Loucy (cell line): Measurements from ENCODE around the gene INHA.

ENCODE experiments used
- CTCF ChIP-seq: fragments of 200-600 bp; sonication (generic); conservative IDR thresholded peaks from 2 replicates; pipeline ENCODE4 v1.5.1; 2014; ENCODE audit warnings: mild to moderate bottlenecking, antibody characterized with exemption, low read length
- EZH2phosphoT487 ChIP-seq: fragments of 200-600 bp; IDR thresholded peaks from 2 replicates; pipeline ENCODE4 v1.6.1; 2018; ENCODE audit warnings: antibody characterized with exemption, mild to moderate bottlenecking, moderate library complexity, borderline replicate concordance

DNA sequence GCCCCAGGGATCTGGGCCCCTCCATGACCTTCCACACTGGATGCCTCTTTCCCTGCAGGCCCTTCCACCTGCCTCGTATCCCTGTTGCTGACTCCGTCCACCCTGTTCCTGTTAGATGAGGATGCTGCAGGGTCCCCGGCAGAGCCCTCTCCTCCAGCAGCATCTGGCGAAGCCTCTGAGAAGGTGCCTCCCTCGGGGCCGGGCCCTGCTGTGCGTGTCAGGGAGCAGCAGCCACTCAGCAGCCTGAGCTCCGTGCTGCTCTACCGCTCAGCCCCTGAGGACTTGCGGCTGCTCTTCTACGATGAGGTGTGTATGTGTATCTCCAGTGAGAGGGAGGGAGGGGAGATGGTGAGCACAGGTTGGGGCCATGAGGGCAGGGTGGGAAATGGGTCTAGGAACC, 42.9 kb downstream of the INHA start:
- TF ChIP-seq CTCF (no peak), EZH2phosphoT487 (no peak)
